GM18520 (cell line): ENCODE measurements around the gene PBRM1.

Experiments
- ATAC-seq: cut with Tn5 transposase; IDR thresholded peaks from one replicate; pipeline ENCODE4 v1.9.1; 2021; ENCODE audit not compliant: unreplicated experiment

PBRM1 gene

DNA sequence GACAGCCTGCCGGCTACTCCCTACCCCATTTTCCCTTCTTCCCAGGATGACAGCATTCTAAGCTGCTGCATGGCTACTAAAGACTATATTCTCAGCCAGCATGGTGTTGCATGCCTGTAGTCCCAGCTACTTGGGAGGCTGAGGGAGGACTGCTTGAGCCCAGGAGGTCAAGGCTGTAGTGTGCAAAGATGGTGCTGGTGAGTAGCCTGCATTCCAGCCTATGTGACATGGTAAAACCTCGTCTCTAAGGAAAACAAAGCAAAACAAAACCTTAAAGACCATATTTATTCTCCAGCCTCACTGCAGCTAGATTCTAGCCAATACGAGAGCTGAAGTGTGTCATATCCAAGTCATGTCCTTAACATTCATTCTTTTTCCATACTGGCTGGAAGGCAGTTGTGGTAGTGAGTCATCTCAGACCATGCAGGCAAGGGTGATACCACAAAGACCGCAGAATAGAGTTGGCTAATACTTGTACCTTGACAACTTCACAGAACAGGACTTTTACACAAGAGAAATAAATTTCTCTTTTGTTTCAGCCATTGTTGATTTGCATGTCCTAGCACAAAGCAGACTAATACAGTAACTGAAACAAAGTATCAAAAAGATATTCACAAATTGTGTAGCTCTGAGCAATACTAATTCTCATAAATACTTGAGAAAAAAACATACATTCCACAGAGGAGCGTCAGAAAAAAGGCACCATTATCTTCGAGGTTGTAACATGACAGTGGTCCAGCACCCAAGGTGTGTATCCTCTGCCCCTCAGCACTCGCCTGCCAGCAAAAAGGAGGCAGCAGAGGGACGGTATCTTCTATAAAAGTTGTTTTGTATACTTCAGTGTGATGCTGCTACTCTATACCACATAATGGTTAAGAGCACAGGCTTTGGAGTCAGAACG, 14.8 kb downstream of the PBRM1 start:
- peak; percentile 74 for ATAC-seq

DNA sequence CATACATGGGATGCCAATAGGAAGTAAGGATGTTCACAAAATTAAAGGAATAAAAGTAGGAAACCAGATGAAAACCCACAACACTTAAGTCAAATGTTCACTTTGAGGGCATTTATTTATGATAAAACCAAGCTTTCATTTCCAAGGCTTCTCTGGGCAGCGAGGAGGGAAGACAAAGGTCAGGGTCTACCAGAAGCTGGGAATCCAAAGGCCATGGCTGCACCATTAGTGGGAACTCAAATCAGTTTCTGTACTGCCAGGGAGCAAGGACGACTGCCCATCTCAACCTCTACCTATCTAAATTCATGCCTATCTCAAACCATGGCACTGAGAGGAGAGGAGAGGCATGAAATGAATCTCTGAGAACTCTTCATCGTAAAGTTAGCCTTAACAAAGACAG, 22.6 kb downstream of the PBRM1 start:
- no peak for ATAC-seq

GRCh38 chr3:52660046-52660445, 25.7 kb downstream of the PBRM1 start:
- ATAC-seq: no peak

DNA sequence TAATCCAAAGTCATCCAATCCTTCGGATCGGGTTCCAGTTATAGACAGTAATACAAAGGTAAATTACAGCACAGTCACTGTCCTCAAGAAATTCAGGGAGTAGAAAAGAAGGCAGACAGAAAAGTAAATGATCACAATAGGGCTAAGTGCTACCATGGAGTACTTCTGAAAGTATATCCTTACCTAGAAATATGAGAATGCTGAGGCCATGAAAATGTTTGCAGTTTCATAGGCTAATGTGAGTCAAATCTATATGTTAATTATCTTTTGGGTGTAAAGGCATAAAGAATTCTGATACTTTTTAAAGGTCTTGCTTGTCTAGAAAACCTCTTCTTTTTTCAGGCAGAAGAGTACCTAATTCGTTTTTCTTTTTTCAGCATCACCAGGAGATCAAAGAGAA, 29.8 kb downstream of the PBRM1 start:
- ATAC-seq: no peak

DNA sequence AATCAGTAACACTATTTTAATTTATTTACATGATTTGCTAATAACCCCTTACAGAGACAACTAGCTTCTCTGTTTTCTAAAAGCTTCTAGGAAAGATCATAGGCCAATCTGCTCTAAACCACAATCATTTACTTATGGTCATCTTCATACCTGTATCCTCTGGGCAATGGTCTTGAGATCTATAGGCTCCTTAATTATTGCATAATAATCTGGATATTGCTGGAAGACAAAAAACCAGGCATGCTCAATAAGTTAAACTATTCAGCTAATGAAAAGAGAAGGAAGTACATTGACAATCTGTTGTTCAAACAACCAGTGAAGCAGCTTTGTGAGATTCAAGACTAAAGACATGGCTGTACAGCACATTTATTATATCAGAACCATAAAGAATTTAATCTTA, 34.1 kb downstream of the PBRM1 start:
- ATAC-seq: no peak

GRCh38 chr3:52650439-52650838, 35.3 kb downstream of the PBRM1 start:
- ATAC-seq: no peak

DNA sequence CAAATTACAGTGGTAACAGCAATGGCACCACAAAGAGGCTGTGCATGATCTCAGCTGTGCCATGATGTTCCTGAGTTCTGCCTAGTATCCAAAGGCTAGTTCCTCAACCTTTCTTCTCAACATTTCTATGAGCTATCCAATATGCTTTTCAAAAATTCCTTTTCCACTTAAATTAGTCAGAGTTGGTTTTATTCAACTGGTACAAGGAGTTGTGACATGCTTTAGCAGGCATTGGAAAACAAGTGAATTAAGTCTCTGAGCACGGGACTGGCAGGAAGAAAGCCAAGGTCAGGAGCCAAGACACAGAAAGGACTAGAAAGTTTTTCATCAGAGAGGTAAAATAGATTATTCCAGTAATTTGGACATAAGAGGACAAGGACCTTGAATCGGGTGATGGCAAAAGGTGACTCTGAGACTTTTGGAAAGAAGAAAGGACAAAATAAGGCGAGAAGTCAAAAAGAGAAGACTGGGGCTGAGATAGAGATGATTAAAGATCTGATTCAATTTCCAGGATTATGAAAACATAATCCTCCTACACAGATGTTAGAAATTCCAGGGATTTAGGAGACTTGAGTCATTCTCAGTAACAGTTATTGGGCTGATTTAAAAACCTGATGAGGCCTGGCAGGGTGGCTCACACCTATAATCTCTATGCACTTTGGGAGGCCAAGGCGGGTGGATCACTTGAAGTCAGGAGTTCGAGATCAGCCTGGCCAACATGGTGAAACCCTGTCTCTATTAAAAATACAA, 36.1 kb downstream of the PBRM1 start:
- ATAC-seq: no peak

- no peak for ATAC-seq
Measured at GRCh38 chr3:52645549-52645948, 40.2 kb downstream of the PBRM1 start.

GRCh38 chr3:52636673-52637072, 49.0 kb downstream of the PBRM1 start:
- ATAC-seq: no peak

DNA sequence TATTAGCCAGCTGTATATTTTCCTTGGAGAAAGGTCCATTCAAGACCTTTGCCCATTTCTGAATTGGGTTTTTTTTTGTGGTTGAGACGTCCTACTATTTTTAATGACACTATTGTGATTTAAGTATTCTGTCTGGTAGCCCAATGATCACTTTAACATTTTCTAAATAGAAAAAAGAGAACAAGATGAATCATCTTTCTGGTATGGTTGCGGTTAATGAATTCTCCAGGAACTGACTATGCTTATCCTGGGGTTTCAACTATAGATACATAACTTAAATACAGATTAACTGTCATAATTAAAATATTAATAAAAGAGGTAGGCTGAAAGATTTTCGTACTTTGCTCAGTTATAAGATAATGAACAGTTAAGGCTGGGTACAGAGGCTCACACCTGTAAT, 51.9 kb downstream of the PBRM1 start:
- no peak for ATAC-seq

DNA sequence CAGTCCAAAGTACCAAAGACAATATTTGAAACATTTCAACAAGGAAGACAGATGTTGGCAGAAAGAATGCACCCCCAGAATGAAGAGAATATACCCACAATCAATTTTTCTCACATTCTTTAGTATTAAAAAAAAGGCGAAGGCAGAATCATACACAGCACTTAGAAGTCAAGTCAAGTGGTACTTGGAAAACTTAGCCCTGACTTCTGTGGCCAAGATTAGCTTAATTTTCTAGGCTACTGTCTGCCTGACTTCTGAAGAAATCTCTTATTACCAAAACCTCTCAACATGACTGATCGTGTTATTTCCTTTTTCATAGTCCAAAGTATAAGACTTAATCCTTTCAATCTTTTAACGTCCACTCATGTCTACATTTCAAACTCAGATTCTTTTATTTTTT, 60.7 kb downstream of the PBRM1 start:
- no peak for ATAC-seq

DNA sequence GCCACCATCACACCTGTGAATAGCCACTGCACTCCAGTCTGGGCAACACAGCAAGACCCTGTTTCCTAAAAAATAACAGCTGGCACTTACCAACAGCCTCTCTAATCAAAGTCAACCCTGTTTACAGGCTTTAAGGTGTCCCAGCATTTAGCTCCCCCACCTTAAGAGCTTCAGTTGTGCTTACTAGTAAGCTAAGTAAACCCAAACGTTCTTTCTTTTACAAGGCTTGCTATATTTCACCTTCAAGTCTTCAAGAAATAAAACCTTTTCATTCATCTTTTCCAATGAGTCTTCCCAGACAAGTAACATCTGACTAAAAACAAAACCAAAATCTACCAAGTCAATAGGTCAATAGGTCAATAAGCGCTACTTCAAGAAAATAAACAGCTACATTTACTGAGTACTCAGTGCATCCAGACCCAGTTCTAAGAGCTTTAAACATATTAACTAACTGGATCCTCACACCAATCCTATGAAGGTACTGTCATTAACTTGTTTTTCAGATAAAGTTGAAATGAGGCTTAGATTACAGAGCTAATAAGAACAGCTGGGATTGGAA, 62.4 kb downstream of the PBRM1 start:
- ATAC-seq: no peak

- no peak for ATAC-seq
Measured at GRCh38 chr3:52620580-52620979, 65.1 kb downstream of the PBRM1 start.

DNA sequence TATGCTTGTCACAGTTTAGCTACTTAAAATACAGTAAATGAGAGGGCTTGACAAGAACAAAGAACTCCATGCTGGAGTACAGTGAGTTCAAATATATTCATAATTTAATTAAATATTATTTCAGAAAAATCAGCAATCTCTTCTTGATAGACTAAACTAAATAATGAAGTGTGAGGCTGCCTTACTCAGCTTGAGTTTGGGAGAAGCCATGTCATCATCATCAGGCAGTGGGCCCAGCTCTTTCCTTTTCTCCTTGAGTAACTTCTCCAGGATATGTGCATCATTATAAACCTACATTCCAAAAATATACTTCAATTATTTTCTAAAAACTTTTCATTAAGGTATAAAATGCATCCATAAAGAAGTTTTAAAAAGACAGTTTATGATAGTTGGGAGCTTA, 70.5 kb downstream of the PBRM1 start:
- ATAC-seq: no peak

DNA sequence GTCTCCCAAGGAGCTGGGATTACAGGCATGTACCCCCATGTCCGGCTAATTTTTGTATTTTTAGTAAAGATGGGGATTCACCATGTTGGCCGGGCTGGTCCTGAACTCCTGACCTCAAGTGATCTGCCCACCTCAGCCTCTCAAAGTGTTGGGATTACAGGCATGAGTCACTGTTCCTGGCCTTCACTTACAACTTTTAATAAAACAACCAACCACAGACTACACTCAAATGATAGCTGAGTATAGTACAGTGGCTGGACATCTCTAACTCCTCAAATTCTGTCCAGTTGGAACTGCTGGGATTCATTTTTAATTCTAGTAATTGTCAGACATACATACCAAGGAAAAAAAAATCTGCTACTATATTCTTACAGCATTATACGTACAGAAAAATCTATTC, 71.0 kb downstream of the PBRM1 start:
- ATAC-seq: no peak

- ATAC-seq: no peak
Measured at GRCh38 chr3:52609316-52609815, 76.3 kb downstream of the PBRM1 start.

DNA sequence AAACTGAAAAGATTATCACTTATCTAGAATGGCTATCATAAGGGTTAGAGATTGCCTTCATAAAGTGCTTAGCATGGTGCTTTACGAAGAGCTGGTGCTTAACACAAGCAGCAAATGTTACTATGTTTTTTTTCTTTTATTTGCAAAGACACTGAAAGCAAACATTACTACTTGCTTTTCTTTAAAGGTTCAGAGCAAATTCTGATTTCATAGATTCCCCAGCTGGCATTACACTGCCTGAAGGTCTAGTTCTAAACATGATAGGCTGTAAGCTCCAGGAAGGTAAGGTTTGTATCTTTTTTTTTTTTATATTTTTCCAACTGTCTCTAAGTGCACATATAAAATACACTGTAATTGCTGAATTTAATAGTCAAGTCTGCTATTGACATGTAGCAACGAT, 77.4 kb downstream of the PBRM1 start:
- no peak for ATAC-seq

DNA sequence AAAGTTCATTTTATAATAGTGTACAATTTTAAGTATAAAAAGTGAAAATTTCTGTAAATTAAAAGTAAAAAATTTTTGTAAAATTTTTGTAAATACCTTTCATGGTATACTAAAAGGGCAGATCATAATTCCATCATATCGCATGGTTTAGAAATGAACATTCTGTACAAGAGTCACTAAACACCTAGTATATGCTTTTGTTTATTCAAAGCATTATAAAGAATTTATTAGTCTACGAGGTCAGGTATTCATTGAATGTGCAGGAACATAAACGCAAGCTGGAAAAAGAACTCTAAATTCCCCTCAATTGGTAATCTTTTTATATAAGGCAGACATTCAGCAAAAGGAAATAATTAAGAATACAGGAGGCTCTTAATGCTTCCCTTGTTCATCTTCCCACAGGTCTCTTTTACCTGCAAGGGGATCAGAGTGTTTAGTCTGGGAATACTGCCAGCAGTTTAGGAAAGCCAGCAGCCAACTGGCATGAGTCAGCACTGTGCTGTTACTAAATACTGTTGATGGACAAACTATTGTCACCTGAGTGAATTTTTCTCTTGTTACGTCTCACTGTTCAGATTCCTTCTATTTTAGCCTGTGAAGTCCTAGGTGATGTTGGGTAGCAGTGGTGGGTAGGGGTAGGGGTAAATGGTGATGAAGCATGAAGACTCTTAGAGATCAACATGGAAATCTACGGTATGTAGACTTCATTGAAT, 79.2 kb downstream of the PBRM1 start:
- no peak for ATAC-seq

DNA sequence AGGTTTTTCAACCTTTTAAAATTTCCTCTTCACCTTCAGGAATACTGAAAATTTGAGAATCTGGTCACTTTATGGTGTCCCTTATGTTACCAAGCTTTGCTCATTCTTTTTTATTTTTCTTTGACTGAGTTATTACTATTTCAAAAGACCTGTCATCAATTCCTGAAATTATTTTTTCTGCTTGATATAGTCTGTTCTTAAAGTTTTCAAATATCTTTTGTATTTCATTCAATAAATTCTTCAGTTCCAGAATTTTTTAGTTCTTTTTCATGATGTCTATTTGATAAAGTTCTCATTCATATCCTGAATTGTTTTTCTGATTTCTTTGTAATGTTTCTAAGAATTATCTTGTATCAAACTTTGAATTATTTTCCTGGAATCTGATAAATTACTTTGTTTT, 85.5 kb downstream of the PBRM1 start:
- ATAC-seq: no peak

GRCh38 chr3:52596658-52597265, 89.0 kb downstream of the PBRM1 start:
- ATAC-seq: no peak

DNA sequence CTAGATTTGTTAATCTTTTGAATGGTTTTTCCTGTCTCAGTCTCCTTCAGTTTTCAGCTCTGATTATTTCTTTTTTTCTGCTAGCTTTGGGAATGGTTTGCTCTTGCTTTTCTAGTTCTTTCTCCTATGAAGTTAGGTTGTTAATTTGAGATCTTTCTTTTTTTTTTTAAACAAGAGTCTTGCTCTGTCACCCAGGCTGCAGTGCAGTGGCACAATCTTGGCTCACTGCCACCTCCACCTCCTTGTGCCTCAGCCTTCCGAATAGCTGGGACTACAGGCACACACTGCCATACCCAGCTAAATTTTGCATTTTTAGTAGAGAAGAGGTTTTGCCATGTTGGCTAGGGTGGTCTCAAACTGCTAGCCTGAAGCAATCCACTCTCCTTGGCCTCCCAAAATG, 92.6 kb downstream of the PBRM1 start:
- no peak for ATAC-seq
